Subcutaneous abdominal adipose tissue (tissue), 5 donors: ENCODE measurements around the gene ANKRD11.
"Not testable (repeated sequence)": the region's sequence is repeated elsewhere in the genome, so short reads cannot be mapped to it uniquely, and the experiment has no call there.

Experiments
- H3K27ac ChIP-seq: one replicate; pipeline ENCODE4 v1.7.0; 2013; ENCODE audit warnings: low read depth, mild to moderate bottlenecking, inconsistent platforms, low read length, moderate library complexity
- H3K27me3 ChIP-seq, 5 donors: one replicate each; pipeline ENCODE4 v1.7.0; 2013; ENCODE audit warnings: low read length in 5 of 5, inconsistent platforms in 1 of 5; ENCODE audit not compliant: control insufficient read depth in 5 of 5, insufficient read depth in 4 of 5
- H3K36me3 ChIP-seq, 5 donors: one replicate each; pipeline ENCODE4 v1.7.0; 2013; ENCODE audit warnings: low read length in 5 of 5; ENCODE audit not compliant: control insufficient read depth in 5 of 5, insufficient read depth in 5 of 5
- H3K4me1 ChIP-seq, 5 donors: one replicate each; pipeline ENCODE4 v1.7.0; 2013; ENCODE audit warnings: low read length in 5 of 5, mild to moderate bottlenecking in 3 of 5, moderate library complexity in 1 of 5; ENCODE audit not compliant: control insufficient read depth in 5 of 5, insufficient read depth in 5 of 5
- H3K4me3 ChIP-seq, 5 donors: one replicate each; pipeline ENCODE4 v1.7.0; 2013; ENCODE audit warnings: low read length in 5 of 5, low read depth in 1 of 5
- H3K9ac ChIP-seq, 5 donors: one replicate each; pipeline ENCODE4 v1.7.0; 2013; ENCODE audit warnings: low read length in 5 of 5, mild to moderate bottlenecking in 4 of 5, moderate library complexity in 3 of 5
- H3K9me3 ChIP-seq, 5 donors: one replicate each; pipeline ENCODE4 v1.7.0; 2013; ENCODE audit warnings: low read length in 5 of 5; ENCODE audit not compliant: control insufficient read depth in 5 of 5
- donor health status: healthy.
- donor health status: healthy.
- donor health status: healthy.
- donor health status: healthy.
- donor health status: healthy.

Gene ANKRD11

DNA sequence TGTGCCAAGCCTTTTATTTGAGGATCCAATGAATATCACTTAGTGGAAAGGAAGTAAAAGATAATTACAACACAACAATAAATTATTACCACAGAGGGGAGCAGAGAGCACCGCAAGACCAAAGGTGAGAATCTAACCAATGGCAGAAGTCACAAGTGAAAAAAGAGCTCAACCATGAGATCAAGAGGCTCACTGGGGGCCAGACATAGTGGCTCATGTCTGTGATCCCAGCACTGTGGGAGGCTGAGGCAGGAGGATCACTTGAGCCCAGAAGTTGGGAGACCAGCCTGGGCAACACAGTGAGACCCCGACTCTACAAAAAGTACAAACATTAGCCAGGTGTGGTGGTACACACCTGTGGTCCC is 17.7 kb downstream of the ANKRD11 start:
- Histone ChIP-seq H3K27me3 (no peaks in the 10 kb centered on the region), H3K27ac (no peak overlapping the region), H3K4me1 (peaks cover 5 to 61% (median 51%) of the 10 kb centered on the region in 5 donors), H3K36me3 (no peaks in the 10 kb centered on the region), H3K9ac (no peak overlapping the region), H3K9me3 (no peaks in the 10 kb centered on the region), H3K4me3 (no peak overlapping the region)

DNA sequence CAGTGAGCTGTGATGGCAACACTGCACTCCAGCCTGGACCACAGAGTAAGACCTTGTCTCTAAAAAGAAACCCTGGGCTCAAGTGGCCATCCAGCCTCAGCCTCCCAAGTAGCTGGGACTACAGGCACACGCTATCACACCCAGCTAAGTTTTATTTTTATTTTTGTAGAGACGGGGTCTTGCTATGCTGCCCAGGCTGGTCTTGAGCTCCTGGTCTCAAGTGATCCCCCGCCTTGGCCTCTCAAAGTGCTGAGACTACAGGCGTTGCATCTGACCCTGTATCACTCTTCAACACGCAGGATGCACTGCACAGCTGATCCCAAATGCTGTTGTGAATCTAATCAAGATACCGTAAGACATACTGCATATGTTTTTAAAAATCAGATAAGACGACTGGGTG is 23.0 kb downstream of the ANKRD11 start:
- Histone ChIP-seq H3K9me3 (no peaks in the 10 kb centered on the region), H3K4me1 (peaks cover 0 to 29% (median 24%) of the 10 kb centered on the region in 5 donors), H3K36me3 (no peaks in the 10 kb centered on the region), H3K9ac (no peak overlapping the region), H3K27me3 (no peaks in the 10 kb centered on the region), H3K4me3 (no peak overlapping the region), H3K27ac (no peak overlapping the region)

DNA sequence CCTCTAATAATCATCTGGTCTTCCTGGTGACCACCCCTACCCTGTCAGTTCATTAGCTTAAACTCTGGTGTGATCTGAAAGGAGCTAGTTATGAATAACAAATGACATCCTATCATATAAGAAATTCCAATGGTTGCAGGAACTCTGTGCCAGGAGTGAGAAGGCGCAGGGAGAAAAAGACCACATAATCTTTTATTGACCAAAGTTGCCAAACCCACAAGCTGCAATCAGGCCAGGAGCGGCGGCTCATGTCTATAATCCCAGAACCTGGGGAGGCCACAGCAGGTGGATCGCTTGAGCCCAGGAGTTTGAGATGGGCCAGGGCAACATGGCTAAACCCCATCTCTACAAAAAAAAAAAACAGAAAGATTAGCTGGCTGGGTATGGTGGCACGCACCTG is 23.4 kb downstream of the ANKRD11 start:
- peaks cover 0 to 25% (median 22%) of the 10 kb centered on the region in 5 donors for H3K4me1 ChIP-seq
- no peaks in the 10 kb centered on the region for H3K27me3 ChIP-seq
- no peak overlapping the region for H3K27ac ChIP-seq
- H3K36me3 ChIP-seq: no peaks in the 10 kb centered on the region
- H3K4me3 ChIP-seq: no peak overlapping the region
- no peaks in the 10 kb centered on the region for H3K9me3 ChIP-seq
- H3K9ac ChIP-seq: no peak overlapping the region

DNA sequence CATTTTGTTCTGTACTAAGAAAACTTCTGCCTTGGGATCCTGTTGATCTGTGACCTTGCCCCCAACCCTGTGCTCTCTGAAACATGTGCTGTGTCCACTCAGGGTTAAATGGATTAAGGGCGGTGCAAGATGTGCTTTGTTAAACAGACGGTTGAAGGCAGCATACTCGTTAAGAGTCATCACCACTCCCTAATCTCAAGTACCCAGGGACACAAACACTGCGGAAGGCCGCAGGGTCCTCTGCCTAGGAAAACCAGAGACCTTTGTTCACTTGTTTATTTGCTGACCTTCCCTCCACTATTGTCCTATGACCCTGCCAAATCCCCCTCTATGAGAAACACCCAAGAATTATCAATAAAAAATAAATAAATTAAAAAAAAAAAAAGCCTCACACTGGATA is 27.0 kb downstream of the ANKRD11 start:
- H3K27me3 ChIP-seq, H3K36me3 ChIP-seq, H3K27ac ChIP-seq, H3K9me3 ChIP-seq, H3K4me3 ChIP-seq, H3K9ac ChIP-seq: not testable (repeated sequence)
- H3K4me1 ChIP-seq: peaks cover 0 to 23% (median 10%) of the 10 kb centered on the region in 5 donors

DNA sequence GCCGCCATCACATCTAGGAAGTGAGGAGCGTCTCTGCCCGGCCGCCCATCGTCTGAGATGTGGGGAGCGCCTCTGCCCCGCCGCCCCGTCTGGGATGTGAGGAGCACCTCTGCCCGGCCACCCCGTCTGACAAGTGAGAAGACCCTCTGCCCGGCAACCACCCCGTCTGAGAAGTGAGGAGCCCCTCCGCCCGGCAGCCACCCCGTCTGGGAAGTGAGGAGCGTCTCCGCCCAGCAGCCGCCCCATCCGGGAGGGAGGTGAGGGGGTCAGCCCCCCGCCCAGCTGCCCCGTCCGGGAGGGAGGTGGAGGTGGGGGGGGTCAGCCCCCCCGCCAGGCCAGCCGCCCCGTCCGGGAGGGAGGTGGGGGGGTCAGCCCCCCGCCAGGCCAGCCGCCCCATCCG is 27.7 kb downstream of the ANKRD11 start:
- not testable (repeated sequence) for H3K27ac ChIP-seq, H3K27me3 ChIP-seq, H3K4me3 ChIP-seq, H3K9me3 ChIP-seq, H3K9ac ChIP-seq, H3K36me3 ChIP-seq
- peaks cover 0 to 22% (median 7%) of the 10 kb centered on the region in 5 donors for H3K4me1 ChIP-seq

DNA sequence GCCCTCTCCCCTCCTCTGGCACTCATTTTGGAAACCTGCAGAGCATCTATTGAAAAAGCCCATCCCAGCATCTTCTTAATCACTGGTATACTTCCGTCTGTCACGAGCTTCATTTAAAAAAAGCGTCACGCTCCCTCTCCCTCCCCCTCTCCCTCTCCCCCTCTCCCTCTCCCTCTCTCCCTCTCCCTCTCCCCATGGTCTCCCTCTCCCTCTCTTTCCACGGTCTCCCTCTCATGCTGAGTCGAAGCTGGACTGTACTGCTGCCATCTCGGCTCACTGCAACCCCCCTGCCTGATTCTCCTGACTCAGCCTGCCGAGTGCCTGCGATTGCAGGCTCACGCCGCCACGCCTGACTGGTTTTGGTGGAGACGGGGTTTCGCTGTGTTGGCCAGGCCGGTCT is 28.5 kb downstream of the ANKRD11 start:
- not testable (repeated sequence) for H3K27ac ChIP-seq
- peaks cover 0 to 20% (median 7%) of the 10 kb centered on the region in 5 donors for H3K4me1 ChIP-seq

DNA sequence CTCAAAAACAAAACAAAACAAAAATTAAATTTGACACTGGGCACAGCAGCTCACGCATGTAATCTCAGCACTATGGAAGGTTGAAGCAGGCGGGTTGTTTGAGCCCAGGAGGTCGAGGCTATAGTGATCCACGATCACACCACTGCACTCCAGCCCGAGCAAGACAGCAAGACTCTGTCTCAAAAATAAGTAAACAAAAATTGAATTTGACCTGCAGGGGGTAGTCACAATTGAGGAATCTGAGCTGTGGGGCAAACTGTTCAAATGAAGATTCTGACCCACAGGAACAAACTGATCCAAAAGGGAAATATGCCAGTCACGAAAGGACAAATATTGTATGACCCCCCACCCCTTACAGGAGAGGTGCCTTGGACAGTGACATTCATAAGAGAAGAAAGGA is 29.8 kb downstream of the ANKRD11 start:
- Histone ChIP-seq H3K27me3 (no peaks in the 10 kb centered on the region), H3K27ac (no peak overlapping the region), H3K9me3 (no peaks in the 10 kb centered on the region), H3K9ac (no peak overlapping the region), H3K4me3 (no peak overlapping the region), H3K36me3 (no peaks in the 10 kb centered on the region), H3K4me1 (peaks cover 0 to 17% (median 7%) of the 10 kb centered on the region in 5 donors)

More for the DNA sequence above, 28.5 kb downstream of the ANKRD11 start:
- not testable (repeated sequence) for H3K27me3 ChIP-seq, H3K4me3 ChIP-seq, H3K36me3 ChIP-seq, H3K9me3 ChIP-seq, H3K9ac ChIP-seq

DNA sequence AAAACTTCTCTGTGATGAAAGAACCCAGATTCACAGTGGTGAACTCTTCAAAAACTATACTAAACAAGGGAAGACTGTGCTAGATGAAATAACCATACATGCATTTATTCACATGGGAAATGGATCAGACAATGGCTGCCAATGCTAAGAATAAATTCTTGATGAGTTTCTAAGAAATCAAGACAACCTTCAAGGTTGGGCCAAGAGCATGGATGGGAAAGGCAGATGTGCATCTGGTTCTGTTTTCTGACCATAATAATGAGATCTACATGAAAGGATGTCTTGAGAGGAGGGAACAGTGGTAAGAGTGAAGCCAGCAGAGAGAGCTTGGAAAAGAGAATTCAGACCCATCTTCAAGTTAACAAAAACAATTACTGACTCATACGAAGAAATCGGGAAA is 31.4 kb downstream of the ANKRD11 start:
- Histone ChIP-seq H3K4me1 (peaks cover 0 to 25% (median 10%) of the 10 kb centered on the region in 5 donors), H3K4me3 (no peak overlapping the region), H3K27me3 (no peaks in the 10 kb centered on the region), H3K36me3 (no peaks in the 10 kb centered on the region), H3K9me3 (no peaks in the 10 kb centered on the region), H3K27ac (no peak overlapping the region), H3K9ac (no peak overlapping the region)

DNA sequence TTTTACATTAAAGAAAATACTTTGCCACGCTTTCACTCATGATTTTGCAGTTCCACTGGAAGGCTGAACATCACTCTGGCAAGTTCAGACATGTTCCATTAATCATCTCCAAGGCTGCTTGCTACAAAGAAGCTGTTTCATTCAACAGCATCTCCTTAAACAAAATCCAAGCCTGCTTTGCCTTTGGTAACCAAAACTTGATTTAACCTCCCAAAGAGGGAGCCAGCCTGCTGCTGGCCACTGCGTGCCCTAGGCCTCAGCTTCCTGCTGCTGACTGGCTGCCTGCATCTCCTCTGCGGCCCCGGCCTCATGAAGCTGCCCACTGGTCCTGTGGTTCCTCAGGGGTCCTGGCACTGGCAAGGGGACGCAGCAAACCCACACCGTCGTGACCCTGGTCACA is 31.8 kb downstream of the ANKRD11 start:
- peaks cover 0 to 30% (median 14%) of the 10 kb centered on the region in 5 donors for H3K4me1 ChIP-seq
- no peak overlapping the region for H3K4me3 ChIP-seq
- H3K27ac ChIP-seq: no peak overlapping the region

DNA sequence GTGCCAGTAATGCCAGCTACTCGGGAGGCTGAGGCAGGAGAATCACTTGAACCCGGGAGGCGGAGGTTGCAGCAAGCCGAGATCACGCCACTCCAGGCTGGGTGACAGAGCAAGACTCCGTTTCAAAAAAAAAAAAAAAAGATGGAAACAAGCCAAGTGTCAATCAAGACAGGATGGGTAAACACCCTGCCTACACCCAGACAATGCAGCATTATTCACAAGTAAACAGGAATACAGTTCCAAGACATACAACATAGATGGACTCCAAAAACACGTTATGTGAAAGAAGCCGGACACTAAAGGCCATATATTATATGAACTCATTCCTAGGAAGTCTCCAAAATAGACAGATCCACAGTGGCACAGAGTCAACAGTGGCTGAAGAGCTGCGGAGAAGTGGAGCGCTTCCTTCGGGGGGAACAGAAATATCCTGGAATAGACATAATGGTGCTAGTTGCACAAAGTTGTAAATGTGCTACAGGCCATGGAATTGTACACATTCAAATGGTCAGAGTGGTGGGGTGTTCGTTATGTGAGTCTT is 33.9 kb downstream of the ANKRD11 start:
- Histone ChIP-seq H3K4me1 (peaks cover 2 to 40% (median 22%) of the 10 kb centered on the region in 5 donors), H3K4me3 (no peak overlapping the region), H3K9ac (no peak overlapping the region), H3K36me3 (no peaks in the 10 kb centered on the region), H3K9me3 (no peaks in the 10 kb centered on the region), H3K27ac (no peak overlapping the region), H3K27me3 (no peaks in the 10 kb centered on the region)

More for the DNA sequence above, 31.8 kb downstream of the ANKRD11 start:
- H3K9me3 ChIP-seq: no peaks in the 10 kb centered on the region
- no peak overlapping the region for H3K9ac ChIP-seq
- H3K27me3 ChIP-seq: no peaks in the 10 kb centered on the region
- H3K36me3 ChIP-seq: no peaks in the 10 kb centered on the region

DNA sequence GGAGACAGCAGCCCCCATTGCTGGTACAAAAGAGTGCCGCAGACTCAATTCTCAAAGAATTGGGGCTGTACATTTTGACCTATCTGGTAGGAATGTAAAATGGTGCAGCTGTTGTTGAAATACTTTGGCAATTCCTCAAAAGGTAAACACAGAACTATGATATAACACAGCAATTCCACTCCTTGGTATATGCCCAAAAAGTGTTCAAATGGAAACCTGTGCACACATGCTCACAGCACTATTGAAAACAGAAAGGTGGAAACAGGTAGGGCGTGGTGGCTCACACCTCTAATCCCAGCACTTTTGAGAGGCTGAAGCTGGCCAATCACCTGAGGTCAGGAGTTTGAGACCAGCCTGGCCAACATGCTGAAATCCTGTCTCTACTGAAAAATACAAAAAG is 34.7 kb downstream of the ANKRD11 start:
- Histone ChIP-seq H3K4me1 (peaks cover 2 to 40% (median 24%) of the 10 kb centered on the region in 5 donors), H3K27me3 (no peaks in the 10 kb centered on the region), H3K9ac (no peak overlapping the region), H3K9me3 (no peaks in the 10 kb centered on the region), H3K36me3 (no peaks in the 10 kb centered on the region), H3K27ac (no peak overlapping the region), H3K4me3 (no peak overlapping the region)
